GM19240 (cell line): ENCODE results near the gene FAM107B.
"Not testable (repeated sequence)": the region's sequence is repeated elsewhere in the genome, so short reads cannot be mapped to it uniquely, and the experiment has no call there.

Experiments used
- DNase-seq: peaks from one replicate; pipeline ENCODE4 v3.0.0; 2011; ENCODE audit warnings: low spot score; ENCODE audit not compliant: insufficient read length

Gene FAM107B

DNA sequence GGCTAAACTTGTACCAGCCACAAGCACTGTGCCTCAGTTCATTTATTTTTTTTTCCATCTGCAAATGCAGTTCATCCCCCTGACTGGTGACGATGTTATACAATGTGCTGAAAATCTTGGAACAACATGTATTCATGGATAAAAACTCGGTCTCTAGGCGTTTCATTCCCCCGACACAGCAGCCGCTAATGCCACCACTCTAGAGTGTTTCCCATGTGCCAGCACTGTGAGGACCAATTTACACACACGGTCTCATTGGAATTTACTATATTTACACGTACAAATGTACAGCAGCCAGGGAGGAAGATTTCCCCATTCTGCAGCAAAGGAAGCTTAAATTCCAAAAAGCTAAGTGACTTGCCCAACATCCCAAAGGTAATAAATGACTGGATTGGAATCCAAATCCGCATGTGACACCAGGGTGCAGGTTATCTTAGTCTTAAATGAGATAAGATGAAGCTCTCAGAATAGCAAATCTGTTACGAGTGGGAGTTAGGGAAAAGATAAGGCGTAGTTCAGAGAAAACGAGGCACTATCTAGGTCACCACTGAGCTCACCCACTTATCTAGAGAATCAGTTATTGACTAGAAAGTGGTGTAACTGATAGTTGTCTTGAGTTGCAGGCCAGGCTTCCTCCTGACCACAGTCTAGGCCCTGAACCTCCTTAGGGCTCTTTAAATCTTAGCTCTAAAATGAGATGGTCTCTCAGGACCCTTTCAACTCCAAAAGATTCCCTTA, 36.7 kb downstream of the FAM107B start:
- DNase-seq = no peak

DNA sequence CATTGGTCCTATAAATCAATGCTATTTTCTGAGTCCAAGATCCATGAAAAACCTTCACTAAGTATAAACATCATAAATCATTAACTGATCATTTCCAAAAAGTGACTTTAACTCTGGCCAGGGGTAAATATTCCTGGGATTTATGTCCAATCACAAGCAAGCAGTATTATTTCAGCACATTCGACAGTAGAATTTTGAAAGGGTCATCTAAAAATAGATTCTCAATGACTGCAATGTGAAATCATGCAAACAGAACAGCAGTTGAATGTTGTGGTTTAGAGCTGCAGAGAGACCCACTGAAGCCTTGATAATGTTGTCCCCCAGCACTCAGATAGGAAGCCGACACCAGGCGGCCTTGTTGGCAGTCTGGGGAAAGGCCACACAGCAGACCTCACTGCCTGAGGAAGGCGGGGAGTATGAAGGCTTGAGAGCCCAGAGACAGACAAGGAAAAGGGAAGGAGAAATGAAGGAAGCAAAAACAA, 38.1 kb downstream of the FAM107B start:
- no peak for DNase-seq

DNA sequence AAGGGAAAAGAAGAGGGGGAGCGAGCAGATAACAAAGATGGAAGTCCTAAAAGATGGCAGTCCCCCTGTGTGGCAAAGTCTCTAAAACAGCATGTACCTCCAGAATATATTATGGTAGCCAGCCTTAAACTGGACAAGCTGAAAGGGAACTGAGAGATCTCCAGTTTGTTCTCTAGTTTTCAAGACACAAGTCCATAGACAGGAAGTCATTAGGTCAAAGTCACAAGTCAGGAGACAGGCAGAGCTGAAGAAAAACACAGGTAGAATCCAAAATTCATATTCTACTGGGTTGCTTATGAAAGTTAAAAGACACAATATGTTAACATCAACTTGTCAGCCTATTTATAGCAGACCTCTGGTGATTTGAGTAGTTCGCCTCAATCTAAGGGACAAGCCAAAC, 38.7 kb downstream of the FAM107B start:
- DNase-seq = no peak

DNA sequence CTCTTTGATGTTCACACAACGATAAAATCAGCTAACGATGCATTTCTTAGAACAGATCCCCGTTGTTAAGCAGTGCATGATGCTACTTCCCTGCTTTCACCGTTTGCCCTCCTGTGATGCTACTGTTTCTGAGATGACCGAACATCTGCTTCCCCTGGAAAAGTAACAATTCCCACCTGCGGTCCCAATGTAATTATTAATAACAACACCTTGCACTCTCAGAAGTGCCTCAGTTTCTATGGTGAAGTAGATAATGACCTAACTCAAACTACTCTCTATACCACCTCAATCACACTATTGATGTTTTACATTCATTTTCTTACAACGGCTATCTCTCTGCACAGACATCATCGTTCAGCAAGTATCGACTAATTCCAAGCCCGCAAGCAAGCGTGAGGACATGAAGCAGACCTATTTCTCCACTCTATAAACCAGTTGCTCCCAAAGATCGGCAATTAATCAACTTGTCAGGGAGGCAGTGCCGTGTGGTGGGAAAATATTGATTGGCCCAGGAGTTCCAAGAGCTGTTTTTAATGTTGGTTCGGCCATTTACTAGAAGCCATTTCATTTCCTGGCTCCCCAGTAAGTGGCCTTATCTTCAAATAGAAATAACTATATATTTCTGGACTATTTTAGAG, 42.7 kb downstream of the FAM107B start:
- no peak for DNase-seq

DNA sequence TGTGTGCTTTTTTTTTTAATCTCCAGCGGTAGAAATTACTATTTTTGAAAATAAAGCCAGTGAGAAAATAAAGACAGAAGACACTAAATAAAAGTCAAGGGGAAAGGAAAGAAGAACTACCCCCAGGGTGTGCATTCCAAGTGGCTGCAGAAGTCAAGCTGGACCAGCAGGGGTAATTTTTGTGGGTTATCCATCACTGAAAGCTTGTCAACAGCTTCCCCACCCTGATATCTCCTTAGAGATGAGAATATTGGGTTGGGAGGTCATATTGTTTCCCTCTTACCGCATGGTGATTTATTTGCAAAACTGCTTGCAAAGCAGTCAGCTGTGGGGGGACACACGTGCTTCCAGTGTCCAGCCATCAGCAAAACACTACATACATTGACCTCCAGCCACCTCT, 46.4 kb downstream of the FAM107B start:
- DNase-seq = no peak

DNA sequence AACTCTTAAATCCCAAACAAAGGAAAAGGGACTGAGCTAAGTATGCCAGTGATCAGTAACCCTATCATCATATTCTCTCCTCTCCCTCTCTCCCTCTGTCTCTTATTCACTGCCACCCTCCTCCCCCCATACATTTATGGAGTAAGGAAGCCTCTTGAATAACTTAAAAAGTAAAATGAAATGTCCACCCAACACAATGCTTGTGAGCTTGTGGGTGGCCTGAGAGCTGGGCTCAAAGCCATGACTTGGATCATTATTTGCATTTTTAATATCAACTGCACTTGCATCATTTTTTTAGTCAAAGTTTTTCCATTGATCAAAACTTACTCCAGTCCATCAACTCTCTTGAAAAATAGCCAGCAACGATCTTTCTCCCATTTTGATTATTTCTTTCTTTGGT, 46.8 kb downstream of the FAM107B start:
- no peak for DNase-seq

DNA sequence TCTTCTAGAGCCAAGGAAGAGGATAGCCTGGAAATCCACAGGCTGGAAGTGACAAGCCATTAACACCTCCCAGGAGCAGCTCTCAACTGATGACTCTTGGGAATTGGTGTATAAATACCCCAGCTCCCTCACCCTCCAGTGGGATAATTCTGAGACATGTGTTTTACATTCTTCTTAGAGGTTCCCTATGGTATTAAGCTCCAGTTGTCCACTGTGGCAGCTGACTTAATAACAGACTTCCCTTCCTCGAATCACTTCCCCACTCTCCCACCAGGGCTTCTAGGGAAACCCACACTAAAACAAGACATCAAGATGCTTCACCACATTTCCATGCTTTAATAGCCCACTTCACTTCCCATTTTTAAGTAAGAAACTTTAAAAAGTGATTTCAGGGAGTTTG, 47.2 kb downstream of the FAM107B start:
- DNase-seq = no peak

DNA sequence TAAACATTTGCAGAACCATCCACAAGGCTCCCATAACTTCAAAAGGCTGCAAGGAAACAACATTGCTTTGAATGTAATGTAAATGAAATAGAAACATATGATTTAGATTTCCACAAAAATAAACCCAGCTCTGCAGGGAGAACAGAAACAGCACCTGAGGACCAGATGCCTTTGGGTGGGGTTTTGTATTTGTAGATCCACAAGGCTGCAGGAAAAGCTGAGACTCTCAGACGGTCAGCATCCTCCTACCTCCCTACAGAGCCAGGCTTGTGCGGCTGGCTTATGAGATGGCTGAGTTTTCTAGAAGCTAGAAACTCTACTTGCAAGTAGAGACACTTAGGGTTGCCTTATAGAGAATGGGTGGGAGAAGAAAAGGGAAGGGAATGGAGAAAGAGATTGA, 49.8 kb downstream of the FAM107B start:
- DNase-seq = no peak

DNA sequence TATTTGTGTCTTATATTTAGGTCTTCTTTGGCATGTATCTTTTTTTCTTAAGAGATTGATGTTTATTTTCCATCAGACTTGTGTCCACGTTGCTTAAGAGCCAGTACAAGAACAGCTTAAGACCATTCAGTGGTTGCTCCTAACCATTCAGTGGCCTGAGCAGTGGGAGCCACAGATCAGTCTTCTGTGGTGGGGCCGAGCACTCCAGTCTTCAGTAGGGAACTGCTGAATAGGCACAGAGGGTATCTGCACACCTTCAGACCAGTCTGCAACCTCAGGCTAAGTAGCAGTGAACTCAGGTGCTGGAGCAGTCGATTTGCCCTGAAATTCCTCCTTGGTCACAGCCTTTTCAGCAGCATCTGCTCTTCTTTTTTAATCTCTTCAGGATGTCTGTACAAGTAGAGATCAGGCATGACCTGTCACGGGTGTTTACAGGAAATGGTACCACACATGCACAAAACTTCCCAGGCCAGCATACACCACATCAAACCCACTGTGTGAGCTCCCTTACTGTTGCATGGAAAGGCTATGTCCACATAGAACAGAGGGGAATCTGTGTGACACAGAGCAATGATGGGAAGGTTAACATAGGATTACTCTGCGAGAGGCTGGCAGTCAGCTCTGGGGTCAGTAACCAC, 51.5 kb downstream of the FAM107B start:
- DNase-seq = no peak

DNA sequence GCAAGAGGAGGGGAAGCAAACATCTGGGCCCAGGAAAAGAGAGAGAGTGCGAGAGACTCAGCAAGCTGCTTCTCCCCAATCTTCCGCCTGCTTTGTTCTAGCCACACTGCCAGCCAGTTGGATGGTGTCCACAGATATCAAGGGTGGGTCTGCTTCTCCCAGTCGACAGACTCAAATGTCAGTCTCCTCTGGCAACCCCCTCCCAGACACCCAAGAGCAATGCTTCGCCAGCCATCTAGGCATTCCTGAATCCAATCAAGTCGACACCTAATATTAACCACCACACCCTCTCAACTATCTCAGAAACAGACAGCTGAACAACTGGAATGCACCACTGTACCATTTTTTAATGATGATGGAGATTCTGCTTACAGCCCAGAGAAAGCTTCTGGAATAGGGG, 57.1 kb downstream of the FAM107B start:
- DNase-seq = no peak

DNA sequence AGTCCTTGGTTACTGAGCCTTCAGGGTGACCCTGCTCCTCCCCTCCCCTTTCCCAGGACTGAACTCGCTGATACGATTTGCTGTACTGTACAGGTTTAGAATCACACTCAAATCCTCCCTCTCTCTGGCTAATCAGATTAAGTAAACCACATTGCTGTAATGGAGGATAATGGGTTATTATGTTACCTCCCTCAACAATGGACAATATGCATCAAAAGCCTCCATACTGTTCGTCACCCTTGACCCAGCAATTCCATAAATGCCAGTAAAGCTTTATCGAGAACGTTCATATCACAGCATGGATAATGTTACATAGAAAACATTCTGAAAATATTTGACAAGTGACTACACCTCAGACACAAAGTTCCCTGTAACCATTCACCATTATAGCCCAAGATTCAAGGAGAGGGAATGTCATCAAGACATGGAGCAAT, 61.7 kb downstream of the FAM107B start:
- no peak for DNase-seq

DNA sequence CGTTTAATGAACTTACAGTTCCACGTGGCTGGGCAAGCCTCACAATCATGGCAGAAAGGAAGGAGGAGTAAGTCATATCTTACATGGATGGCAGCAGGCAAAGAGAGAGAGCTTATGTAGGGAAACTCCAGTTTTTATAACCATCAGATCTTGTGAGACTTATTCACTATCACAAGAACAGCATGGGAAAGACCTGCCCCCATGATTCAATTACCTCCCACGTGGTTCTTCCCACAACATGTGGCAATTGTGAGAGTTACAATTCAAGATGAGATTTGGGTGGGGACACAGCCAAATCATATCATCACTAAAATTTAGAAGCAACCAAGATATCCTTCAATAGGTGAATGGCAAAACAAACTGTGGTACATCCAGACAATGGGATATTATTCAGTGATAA, 65.4 kb downstream of the FAM107B start:
- DNase-seq = not testable (repeated sequence)

DNA sequence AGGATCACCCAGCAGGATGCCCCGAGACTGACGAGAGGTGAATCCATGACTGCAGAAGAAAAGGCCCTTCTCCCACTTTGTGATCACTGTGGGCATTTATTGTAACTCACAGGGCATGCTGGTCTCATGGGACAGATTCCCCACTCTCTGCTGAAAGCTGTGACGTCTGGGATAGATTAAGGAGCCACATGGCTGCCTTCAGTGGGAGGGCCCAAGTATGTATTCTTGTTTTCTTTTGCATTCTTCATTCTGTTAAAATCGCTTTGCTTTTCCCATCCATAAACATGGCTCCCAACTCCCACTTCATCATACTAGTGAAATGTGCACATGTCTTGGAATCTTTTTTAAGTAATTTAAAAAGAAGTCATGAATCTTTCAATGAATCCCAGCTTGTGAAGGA, 67.2 kb downstream of the FAM107B start:
- DNase-seq = no peak

DNA sequence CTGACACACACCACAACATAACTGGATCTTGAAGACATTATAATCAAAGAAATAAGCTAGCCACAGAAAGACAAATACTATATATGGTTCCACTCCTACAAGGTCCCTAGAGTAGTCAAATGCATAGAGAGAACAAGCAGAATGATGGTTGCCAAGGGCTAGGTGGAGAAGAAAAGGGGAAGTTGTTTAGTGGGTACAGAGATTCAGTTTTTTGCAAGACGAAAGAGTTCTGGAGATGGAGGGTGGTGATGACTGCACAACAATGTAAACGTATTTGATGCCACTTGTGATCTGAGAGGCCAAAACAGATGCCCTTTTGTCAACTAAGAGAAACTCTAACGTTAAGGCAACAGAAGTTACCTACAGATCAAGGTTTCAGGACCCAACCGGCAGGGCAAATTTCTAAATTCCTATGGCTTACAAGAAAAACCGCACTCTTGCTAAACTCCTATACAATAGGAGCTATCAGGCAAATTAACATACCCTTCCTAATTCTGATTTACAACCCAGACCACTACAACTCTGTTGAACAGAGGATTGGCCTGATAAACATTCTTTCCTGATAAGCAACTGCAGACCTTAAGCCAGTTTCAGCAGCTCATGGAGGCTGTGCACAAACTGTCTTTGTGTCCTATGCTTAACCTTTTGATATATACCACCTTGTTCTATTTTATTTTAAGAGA, 69.0 kb downstream of the FAM107B start:
- DNase-seq = no peak

DNA sequence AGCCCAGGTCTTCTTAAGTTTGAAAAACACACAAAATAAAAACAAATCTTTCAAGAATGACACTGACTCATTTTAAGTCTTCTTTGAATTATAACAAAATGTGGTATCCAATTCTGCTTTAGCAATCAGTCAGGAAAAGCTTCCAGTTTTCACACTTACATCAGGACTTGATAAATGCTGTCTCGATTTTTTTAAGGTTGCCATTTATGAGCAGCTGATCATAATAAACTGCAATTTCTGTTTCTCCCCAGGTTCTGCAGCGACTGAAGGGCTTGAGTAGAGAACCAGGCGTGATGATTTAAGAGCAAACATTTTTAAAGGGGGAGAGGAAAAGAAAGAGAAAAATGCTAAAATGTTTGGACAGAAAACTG, 71.1 kb downstream of the FAM107B start:
- DNase-seq = no peak

DNA sequence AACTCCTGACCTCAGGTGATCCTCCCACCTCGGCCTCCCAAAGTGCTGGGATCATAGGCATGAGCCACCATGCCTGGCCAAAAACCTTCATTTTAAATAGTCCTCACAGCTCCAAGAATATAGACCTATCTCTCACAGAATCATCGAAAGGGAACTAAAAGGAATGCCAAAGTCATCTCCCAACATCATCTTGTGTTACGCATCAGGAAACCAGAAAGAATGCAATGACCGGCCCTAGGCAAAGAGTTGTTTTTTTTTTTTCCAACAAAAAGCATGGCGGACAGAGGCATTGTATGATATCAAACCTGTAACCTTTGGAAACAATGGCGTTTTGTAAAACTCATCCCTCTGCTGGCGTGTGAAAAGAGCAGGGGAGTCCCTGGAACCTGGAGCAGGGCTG, 73.2 kb downstream of the FAM107B start:
- DNase-seq = no peak

DNA sequence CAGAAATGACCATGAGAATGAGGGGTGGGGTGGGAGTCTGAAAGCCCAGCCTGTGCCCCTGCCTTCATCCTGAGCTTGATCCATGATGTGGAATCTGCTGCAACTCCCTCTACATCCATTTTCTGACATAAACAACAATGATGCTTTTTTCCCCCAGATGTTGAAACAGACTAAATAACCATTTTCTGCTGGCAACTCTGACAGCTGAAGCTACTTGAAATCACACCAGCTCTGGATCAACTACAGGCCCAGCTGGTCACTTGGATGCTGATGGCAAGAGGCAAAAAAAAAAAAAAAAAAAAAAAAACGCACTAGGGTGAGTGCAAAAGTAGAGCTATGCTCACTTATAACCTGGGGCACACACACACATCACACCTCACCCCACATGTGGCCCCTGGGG, 74.2 kb downstream of the FAM107B start:
- DNase-seq = no peak

DNA sequence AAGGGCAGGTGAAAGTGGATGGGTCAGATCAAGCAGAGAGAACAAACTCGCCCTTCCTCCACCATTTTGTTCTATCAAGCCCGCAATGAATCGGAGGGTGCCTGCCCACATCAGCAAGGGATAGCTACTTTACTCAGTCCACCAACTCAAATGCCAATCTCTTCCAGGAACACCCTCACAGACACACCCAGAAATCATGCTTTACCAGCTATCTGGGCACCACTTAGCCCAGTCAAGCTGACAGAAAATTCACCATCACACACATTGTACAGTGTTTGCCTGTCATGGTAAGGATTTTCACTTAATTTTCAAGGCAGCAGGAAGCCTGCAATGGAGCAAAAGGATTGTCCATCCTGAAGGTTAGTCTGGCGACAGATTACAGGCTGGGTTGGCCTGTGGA, 75.2 kb downstream of the FAM107B start:
- DNase-seq = no peak

DNA sequence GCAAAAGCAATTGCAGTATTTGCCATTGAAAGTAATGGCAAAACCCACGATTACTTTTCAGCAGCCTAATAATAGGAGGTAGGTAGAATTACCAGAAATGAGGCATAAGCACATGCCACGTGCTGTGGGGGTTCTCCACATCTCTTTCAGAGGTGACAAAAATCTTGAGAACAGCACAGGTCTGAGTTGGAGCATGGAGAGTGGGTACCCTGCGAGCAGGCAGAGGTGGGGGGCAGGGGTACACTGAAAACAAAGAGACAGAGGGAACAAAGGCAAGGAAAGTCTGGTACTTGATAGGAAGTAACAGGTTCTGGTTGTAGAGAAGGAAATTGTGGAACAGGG, 75.9 kb downstream of the FAM107B start:
- DNase-seq = no peak

DNA sequence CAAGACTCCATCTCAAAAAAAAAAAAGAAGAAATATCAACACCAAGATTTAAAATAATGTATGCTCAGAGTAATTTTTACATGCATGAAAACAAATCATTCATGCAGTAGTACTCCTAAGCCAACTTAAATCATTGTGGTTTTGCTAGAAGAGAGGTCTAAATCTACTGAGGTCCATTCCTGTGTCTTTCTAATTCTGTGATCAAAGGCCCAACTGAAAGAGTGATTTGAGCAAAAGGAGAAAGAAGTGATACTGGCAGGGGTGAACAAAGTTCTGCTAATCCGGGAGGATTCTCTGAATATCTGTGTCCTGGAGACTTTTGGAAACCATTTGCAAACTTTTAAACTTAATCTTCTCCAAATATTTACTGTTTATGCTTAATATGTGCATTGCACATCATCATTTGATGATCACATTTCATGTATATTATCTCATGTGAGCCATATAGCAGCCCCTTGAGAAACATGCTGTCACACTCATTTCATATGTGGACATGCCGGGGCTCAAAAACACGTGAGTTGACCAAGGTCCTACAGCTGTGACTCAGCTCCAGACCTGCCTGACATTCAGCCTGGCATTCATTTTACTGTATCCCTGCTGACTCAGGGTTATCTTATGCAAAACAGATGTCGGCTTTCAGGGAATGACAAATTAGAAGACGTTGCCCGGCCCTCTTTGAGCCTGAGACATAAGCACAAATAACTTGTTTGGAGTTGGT, 76.4 kb downstream of the FAM107B start:
- no peak for DNase-seq

DNA sequence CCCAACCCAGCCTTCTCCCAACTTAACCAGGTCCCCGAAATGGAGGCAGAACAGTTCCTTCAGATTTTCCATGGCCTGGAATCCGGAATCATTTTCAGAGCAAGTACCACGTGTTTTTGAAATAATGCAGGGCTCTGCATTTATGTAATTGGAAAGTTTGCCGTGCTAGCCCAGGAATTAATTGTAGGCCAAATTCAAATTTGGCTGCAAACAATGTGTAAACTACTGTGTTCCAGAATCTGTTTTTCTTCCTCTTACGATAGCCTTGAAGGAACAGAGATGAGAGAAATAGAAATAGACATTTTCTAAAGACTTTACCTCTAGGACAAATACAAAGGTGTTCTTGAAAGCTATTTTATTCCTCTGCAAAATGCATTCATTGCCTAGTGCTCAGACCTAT, 77.4 kb downstream of the FAM107B start:
- no peak for DNase-seq

DNA sequence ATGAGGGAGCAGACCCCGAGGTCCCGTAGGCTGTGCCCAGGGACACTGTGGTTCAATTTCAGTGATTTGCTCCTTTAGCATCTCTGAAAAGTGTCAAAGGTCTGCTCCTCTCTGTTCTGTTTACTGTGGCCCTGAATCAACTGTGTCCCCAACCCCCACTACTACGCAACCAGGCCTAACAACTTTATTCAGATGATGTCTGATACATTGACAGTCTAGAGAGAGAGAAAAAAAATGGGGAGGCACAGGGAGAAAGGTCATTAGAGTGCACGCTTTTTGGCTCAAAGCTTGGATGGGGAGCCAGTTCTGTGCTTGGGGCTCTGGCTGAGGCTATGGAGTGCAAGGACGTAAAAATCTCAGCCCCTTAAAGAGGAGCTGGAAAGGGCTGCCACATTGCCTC, 77.9 kb downstream of the FAM107B start:
- DNase-seq = no peak
